ENCODE measurements around the gene EYA2. TPM values are rescaled to one million over a fixed set of nuclear protein-coding genes. Genes with fewer than 3 reads are reported as not detected.

EYA2 gene
- polyA plus RNA-seq, 1 donor = 1.5 TPM

GRCh38 chr20:47223896-47224295 is 329.3 kb downstream of the EYA2 start:
- DNase-seq (ENCODE audit: low read depth) = no peak

- DNase-seq (ENCODE audit: low read depth) = no peak
Measured at GRCh38 chr20:47224300-47224791, 329.7 kb downstream of the EYA2 start.

GRCh38 chr20:47224857-47225256 is 330.2 kb downstream of the EYA2 start:
- no peak for DNase-seq (ENCODE audit: low read depth)

- DNase-seq (ENCODE audit: low read depth) = no peak
Measured at GRCh38 chr20:47225458-47225857, 330.8 kb downstream of the EYA2 start.

- DNase-seq (ENCODE audit: low read depth) = no peak
Measured at GRCh38 chr20:47227119-47227518, 332.5 kb downstream of the EYA2 start.

- no peak for DNase-seq (ENCODE audit: low read depth)
Measured at GRCh38 chr20:47227576-47227975, 332.9 kb downstream of the EYA2 start.

- no peak for DNase-seq (ENCODE audit: low read depth)
Measured at GRCh38 chr20:47228654-47229053, 334.0 kb downstream of the EYA2 start.

- DNase-seq (ENCODE audit: low read depth) = no peak
Measured at GRCh38 chr20:47230811-47231256, 336.2 kb downstream of the EYA2 start.

GRCh38 chr20:47231382-47232039 is 336.9 kb downstream of the EYA2 start:
- DNase-seq (ENCODE audit: low read depth) = no peak

GRCh38 chr20:47232518-47232917 is 337.9 kb downstream of the EYA2 start:
- no peak for DNase-seq (ENCODE audit: low read depth)

GRCh38 chr20:47233333-47234188 is 338.9 kb downstream of the EYA2 start:
- DNase-seq (ENCODE audit: low read depth) = no peak

- DNase-seq (ENCODE audit: low read depth) = no peak
Measured at GRCh38 chr20:47235111-47235510, 340.5 kb downstream of the EYA2 start.

GRCh38 chr20:47235853-47236638 is 341.4 kb downstream of the EYA2 start:
- DNase-seq (ENCODE audit: low read depth) = no peak

GRCh38 chr20:47236639-47236900 is 341.9 kb downstream of the EYA2 start:
- DNase-seq (ENCODE audit: low read depth) = no peak

GRCh38 chr20:47237715-47238114 is 343.1 kb downstream of the EYA2 start:
- DNase-seq (ENCODE audit: low read depth) = no peak

Other genes starting within 250 kb of the EYA2 start
- 3.3 TPM for gene SLC13A3, start 243.4 kb upstream of the EYA2 start, polyA plus RNA-seq (ENCODE audit: insufficient read length)
- gene TP53RK, start 205.4 kb upstream of the EYA2 start, polyA plus RNA-seq (ENCODE audit: insufficient read length) = 9.9 TPM
- 16.1 TPM for gene SLC2A10, start 185.2 kb upstream of the EYA2 start, polyA plus RNA-seq (ENCODE audit: insufficient read length)